NCI-H2107 treated with DMSO at 0.1 percent for 48 hours (cell line): ENCODE data around the gene SPATA24.
"Not testable (repeated sequence)": the region's sequence is repeated elsewhere in the genome, so short reads cannot be mapped to it uniquely, and the experiment has no call there.

Experiments
- DNase-seq: peaks from one replicate; lab custom pipeline; 2025; ENCODE audit not compliant: unreplicated experiment; lab: John Stamatoyannopoulos, UW

SPATA24 gene

DNA sequence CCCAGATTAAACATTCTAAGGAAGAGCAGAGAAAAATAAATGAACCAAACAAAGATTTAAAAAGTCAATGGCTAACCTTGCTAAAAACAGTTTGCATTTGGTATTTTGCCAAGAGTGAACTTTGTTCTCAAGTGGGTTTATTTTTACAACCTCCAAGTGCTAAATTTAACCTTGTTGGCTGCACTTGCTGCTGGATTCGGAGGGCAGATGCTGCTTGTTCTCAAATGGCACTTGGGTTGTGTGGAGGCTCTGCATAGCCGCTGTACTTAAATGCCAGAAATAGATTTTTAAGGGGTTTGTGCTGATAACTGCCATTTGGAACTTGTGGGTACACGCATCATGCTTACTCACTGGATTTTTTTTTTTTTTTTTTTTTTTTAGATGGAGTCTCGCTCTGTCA, 13.3 kb upstream of the SPATA24 start:
- peak; percentile 31 for DNase-seq

DNA sequence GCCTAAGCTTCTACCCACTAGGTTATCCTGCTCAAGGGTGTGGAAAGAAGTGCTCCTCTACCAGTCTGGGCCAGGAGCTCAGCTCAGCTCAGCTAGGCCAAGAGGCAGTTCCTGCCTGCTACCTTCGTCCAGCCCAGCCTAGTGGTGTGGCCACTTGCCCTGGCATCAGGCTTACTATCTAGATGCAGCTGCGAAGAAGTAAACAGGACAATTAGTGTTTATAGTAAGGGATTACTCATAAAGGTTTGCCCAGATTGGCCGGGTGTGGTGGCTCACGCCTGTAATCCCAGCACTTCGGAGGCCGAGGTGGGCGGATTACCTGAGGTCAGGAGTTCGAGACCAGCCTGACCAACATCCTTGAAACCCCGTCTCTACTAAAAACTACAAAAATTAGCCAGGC, 12.8 kb upstream of the SPATA24 start:
- no peak for DNase-seq

DNA sequence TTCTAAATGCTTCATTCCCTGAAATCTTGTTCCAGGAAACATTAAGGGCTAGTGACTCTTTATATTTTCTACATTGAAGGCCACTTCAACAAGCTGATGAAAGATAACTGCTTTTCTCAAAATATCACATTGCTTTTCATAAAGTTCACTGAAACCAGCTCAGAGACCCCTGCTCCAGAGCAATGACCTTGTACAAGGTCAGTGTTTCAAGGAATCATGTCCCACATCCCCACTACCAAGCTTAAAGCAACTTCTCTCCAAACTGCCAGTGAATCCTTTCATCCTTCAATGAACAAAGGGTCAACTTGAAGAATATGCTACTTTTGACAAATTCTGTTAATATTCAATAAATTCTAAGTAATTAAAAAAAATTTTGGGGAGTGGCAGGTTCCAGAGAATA, 12.0 kb upstream of the SPATA24 start:
- DNase-seq: no peak

DNA sequence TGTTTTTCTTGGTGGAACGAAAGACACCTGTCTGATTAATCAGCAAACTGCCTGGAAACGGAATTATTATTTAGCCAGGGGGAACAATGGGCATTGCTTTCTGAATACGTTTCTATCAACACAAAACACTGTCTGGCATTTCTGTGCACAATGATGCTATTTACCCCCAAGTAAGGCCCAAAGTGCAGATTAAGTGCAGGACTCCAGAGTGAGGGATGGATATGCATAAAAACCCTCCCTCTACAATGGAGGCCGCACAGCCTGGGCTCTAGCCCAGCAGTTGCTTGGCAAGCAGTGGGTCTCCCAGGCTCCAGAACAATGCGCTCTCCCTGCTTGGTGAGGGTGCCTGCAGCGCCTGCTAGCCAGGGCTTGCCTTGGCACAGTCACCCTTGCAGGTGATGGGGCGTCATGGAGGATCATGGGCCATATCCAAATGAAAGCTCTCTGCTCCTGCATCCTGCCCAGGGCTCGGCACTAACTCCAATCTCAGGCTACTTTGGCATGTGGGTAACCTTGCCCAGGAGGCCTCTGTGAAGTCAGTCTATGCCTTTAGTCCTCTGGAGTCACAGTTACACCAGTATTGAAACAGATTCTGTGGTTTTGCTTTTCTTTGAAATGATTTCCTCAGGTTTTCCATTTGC, 11.5 kb upstream of the SPATA24 start:
- DNase-seq: no peak

DNA sequence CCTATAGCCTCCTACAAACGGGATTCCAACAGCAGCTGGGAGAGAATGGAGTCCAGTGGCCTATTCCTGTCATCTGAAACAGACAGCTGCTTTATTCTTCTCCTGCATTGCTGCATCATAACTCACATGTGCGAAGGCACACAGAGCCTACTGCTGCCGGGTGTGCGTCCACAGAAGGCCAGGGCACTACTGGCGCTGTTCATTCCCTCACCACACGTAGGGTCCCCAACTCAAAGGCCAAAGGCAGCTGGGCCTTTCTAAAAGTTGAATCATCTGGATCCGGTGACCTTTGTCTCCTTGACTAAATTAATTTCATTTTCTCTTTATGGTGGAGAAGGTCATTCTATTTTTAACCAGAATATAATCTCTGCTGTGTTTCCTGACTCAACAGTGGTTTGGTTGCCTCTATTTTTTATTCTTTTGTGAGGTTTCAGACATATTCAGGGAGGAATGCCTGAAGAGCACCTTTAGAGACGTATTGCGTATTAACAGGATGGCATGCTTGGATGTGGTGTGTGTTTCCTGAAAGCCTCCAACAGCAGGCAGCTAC, 10.8 kb upstream of the SPATA24 start:
- DNase-seq: no peak

DNA sequence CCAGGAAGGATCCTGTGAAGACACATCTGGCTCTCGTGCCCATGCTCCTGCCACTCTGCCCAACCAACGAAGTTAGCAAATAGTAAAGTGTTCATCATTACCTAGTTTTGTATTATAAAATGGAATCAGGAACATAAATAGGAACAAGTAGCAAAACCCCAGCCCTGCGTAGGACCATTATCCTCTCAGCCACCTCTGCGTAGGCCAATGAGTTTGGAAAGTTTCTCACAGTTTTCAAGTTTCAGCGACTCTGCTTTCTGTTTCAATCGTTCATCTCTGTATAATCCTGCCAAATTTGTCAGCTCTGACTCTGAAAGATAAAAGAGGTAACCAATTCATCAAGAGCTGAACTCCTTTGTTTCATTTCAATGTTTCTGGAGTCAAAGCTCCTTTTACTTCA, 10.1 kb upstream of the SPATA24 start:
- no peak for DNase-seq

DNA sequence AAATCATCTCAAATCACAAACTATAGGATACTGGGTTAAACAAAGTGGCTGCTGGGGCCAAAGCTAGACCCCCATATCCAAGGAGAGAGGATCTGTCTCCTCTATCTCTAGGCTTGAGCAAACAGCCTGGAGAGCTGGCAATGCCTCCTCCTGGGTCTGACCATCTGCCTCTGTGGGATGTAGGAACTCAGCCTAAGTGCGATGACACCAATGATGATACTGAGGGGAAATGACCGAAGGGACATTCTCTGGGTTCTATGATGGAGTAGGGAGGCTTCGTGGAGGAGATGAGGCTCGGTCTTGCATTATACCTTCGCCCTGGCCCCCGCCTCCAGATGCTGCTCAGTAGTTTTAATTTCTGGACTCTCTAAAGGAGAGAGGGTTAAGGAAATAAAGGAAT, 9.3 kb upstream of the SPATA24 start:
- DNase-seq: no peak

DNA sequence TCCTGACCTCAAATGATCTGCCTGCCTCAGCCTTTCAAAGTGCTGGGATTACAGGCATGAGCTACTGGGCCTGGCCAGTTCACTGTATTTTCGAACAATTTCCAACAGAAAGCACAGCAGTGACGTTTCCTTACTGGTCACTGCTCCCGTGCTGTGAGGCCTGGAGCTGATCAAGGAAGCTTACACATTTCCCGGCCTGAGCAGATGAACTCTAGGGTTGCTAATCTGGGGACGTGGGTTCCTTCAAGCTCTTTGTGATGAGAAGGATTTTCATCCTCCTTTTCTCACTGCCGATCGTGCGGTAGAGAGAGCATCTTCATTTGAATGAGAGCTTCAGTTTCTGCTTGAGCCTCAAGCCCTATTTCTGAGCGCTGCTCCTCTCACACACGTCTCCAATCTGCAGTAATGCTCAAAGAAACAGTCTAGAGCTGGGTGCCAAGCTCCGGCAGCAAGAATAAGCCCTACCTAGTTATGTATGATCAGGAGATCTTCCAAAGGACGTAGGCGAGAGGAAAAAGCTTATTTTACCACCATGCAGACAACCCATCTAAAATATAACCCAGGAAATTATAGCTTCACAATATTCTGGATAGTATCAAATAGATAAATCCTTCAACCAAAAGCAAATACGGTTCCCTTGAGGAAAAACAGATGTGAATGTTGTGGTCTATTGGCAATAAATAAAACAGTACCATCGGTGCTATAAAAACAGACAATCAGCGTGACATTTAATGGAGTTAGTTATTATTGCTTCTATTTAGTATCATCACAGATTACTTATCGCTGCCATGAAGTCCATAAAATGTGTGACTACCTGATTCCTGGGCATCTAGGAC, 7.3 kb upstream of the SPATA24 start:
- no peak for DNase-seq

DNA sequence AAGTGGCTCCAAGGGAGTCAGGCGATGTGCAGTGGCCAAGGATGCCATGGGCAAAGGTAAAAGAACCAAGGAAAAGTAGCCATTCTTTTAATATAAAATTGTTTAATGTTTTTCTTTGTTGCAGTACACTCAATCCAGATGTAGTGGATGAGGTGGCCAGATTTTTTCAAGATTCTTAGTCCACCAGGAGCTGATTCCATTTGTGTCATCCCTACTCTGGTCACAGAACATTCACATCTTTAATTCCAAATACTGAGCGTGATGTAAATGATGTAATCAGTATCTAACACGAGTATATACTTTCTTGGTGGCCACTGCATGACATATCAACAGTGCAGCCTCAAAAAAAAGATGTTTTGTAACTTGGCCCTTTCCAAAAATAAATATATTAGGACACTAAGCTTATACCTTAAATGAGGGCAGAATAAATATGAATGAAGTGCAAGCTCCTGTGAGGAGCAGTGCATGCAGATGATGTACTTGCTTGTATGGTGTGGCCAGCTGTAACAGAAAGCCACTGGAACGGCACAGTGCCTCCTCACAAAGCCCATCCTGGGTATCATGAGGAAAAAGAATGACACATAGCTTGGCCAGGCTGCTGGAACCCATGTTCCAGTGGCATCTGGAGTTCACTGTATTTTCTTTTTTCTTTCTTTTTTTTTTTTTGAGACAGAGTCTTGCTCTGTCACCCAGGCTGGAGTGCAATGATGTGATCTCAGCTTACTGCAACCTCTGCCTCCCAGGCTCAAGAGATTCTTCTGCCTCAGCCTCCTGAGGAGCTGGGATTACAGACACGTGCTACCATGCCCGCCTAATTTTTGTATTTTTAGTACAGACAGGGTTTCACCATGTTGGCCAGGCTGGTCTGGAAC, 6.5 kb upstream of the SPATA24 start:
- no peak for DNase-seq

DNA sequence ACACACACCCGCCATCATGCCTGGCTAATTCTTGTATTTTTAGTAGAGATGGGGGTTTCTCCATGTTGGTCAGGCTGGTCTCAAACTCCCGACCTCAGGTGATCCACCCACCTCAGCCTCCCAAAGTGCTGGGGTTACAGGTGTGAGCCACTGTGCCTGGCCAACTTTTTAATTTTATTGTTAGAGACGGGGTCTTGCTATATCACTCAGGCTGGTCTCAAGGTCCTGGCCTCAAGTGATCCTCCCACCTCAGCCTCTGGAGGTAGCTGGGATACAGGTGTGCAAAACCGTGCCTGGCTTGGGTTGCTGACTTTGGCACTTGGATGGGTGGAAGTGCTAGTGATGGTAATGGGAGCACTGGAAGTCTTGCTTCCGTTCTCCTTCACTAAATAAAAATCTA, 5.2 kb upstream of the SPATA24 start:
- not testable (repeated sequence) for DNase-seq

DNA sequence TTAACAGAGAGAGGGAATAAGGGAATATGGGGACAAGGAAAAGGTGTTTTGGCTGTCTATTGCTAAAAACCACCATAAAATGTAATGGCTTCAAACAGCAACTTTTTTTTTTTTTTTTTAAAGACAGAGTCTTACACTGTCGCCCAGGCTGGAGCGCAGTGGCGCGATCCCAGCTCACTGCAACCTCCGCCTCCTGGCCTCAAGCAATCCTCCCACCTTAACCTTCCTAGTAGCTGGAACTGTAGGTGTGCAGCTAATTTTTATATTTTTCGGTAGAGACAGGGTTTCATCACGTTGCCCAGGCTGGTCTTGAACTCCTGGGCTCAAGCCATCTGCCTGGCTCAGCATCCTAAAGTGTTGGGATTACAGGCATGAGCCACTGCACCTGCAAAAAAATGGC, 4.3 kb upstream of the SPATA24 start:
- DNase-seq: no peak

DNA sequence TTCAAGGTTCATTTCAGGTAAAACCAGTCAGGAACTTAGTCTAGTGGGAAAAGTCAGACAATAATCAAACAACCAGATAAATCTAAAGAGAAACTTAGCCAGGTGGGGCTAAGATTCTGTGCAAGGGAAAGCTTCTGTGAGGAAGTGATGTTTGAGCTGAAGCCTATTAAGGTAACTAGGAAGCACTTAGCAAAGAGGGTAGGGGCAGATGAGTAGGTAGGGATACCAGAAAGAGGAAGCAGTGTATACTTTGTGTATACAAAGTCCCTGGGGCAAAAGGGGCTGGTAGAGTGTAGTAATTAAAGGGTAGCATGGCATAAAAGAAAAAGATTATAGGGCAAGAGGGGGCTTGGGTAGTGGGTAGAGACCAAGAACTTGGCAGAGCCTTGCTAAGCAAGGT, 3.6 kb upstream of the SPATA24 start:
- DNase-seq: no peak

DNA sequence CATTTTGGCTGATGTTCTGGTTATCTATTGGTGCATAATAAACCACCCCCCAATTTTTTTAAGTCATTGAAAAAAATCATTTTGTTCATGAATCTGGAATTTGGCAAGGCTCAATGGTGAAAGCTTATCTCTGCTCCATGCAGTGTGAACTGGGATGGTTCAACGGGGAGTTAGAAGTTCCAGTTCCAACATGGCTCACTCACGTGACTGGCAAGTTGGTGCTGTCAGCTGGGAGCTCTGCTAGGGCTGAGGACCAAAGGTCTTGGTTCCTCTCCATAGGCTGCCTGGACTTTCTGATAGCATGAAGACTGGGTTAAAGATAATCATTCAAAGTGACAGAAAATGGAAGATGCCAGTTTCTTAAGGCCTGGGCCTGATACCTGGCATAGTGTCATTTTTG, 3.1 kb upstream of the SPATA24 start:
- no peak for DNase-seq

DNA sequence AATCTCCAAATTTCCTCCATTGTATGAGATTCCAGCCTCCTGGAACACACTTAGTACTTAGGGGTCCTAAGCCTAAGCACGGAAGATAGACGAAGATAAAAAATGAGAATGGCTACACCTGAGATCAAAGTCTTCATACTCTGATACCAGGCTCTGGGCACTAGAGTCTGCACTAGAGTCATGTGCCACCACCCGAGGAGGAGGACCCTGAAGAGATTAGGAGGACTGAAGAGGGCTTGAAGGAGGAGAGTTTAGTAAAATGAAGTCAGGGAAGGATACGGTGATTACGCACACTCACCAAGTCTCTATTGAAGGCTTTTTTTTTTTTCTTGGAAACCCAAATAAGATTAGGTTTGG, 573 bp upstream of the SPATA24 start:
- no peak for DNase-seq

DNA sequence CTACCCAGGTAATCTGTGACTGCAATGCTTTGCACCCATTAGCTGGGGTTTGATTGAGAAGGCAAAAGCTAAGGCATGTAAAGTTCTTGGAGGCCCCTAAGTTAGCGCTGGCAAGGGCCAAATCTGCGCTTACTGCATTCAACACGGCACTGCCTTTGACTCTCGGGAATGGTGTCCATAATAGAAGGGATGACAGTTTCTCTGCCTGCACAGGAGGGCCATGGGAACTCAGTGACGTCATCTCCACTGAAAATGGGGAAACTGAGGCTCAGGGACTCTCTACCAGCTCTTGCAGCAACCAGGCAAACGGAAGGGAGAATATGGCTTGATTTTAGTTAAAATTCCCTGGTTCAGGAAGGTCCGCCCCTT, 487 bp downstream of the SPATA24 start:
- no peak for DNase-seq

DNA sequence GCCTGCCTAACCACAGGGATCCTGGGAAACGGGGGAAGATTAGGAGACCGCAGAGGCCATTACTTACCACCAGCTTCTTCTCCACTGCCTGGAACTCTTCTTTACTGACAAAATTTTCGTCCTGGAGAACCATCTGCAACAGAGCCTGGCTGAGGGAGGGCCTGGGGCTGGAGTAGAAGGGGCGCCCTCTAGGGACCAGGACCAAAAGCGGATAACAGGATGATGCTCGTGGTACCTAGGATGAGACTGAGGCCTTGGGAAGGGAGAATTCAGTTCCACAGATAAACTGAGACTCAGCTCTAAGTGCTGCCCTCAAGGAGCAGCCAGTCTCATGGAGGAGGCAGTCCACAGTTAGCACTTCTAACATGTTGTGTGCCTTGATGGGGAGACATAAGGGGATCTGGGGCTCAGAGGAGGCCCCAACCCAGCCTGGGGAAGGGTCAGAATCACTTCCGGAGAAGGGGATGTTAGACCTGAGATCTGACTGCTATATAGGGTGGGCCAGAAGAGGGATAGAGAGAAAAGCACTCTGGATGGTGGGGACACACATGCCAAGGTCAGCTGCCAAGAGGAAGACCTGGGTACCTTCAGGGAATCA, 1.2 kb downstream of the SPATA24 start:
- DNase-seq: no peak

DNA sequence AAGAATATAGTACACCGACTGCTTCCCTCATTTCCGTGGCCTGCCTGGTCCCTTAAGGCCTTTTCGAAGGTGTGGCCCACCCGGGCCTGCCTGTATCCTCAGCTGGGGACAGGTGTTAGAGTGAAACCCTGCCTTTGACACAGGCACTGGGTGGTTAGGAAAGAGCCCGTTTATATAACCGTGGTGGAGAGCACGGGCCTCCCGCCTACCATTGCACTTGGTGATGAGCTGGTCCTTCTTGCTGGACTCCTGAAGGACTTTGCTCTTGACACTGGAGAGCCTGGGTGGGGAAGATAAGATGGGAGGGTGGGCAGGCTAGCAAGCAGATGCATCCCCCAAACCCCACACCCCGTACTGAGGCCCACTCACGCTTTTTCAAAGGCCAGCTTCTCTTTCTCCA, 2.3 kb downstream of the SPATA24 start:
- DNase-seq: no peak

DNA sequence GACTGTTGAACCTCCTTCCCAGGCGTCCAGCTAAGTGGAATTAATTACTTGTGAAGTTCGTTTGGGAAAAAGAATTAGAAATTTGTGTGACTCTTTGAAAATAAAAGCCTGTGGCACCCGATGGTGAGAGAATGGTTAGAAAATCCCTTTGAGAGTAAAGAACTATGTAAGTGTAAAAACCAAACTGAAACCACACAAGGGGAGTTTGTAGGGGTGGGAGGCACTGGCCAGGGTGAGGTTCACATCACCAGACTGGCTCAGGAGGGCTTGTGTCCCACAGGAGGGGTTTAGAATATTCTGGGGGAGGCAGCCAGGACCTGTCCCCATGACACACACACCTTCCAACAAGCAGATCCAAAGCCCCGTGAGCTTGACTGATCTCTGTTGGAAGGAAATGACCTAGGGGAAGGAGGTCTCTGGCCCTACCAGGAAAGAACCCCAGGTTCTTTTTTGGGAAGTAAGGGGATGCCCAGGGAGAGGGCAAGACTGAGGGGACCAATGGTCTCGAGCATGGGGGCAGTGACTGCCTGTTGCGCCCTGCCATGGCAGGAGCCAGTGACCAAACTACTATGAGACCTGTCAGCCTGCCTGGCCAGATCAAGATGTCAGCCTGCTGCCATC, 4.3 kb downstream of the SPATA24 start:
- DNase-seq: no peak

DNA sequence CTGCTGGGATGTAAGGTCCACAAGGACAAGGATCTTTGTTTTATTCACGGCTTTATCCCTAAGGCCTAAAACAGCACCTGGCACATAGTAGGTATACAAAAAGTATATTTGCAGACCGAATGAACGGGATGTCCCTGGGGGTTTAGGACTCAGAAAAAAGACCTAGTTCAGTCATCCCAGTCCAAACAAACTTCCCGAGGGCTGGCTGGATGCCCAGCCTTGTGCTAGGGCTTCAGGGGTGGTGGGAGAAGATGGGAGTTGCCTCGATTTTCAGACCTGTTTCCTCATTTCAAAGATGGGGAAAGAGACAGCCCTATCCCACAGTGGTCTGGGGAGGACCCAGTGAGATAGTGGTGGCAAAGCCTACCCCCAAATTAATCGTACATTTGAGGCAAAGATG, 6.0 kb downstream of the SPATA24 start:
- DNase-seq: no peak

DNA sequence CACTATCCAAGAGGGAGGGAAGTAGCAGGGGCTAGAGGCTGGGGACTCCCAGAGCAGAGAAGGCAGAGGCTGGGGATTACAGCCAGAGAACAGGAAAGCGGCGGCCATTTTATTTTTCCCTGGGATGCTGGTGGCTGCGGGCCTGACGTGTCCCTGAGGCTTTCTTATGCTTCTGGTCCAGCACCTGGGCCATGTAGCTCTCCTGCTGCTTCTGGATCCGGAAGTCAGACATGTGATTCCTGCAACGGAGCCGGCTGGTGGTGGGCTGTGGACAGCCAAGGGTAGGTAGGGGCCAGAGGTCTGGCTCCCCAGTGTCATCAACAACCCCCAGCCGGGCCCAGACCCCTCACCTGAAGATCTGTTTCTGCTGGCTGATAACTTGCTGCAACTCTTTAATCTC, 7.2 kb downstream of the SPATA24 start:
- no peak for DNase-seq
